A549 (cell line): ENCODE measurements around the gene SMIM27. TPM values are rescaled to one million over a fixed set of nuclear protein-coding genes. Genes with fewer than 3 reads are reported as not detected.
A peak's percentile ranks its signal among the peaks of the same experiment; 100 is the strongest.

Experiments used
- ATAC-seq, 2 experiments: fragments of 200-7000 bp in 1 of 2; fragments of >200 bp in 1 of 2; cut with Nextera tagmentation in 1 of 2; cut with Tn5 transposase in 1 of 2; 3 replicates each; pipeline versions ENCODE4 v1.8.0 to v1.9.1; 2018 to 2020; ENCODE audit warnings: mild to moderate bottlenecking in 1 of 2, moderate library complexity in 1 of 2
- CTCF ChIA-PET: fragments of 300-600 bp; sonication (Branson Sonifier 250); formaldehyde crosslinking; extraction: SDS; loops from one replicate; lab custom pipeline; 2021; ENCODE audit warnings: antibody characterized with exemption, inconsistent platforms; lab: Yijun Ruan, JAX
- POLR2A ChIA-PET: fragments of 350-600 bp; formaldehyde crosslinking; extraction: SDS; loops from one replicate; lab custom pipeline; 2021; ENCODE audit warnings: antibody characterized with exemption, inconsistent platforms; lab: Yijun Ruan, JAX
- DNase-seq, 2 experiments: peaks; one replicate each; pipeline versions ENCODE4 v3.0.0 to v3.0.0-alpha.2; 2011 to 2016; ENCODE audit warnings: low read depth in 1 of 2, low spot score in 1 of 2
- FAIRE-seq: peaks from 2 replicates; lab custom pipeline; 2011; peaks lifted over from hg19 to GRCh38; lab: Jason Lieb, UNC
- H3K27ac ChIP-seq, 2 experiments: fragments of >200 bp; sonication (Bioruptor Twin); formaldehyde crosslinking; 3 replicates each; pipeline ENCODE4 v1.5.1; 2016 to 2017
- H3K4me1 ChIP-seq: fragments of >200 bp; sonication (Bioruptor Twin); formaldehyde crosslinking; 3 replicates; pipeline ENCODE4 v1.6.1; 2016
- H3K4me2 ChIP-seq: fragments of >200 bp; sonication (Bioruptor Twin); formaldehyde crosslinking; 3 replicates; pipeline ENCODE4 v1.6.1; 2016
- H3K4me3 ChIP-seq: fragments of >200 bp; sonication (Bioruptor Twin); formaldehyde crosslinking; 3 replicates; pipeline ENCODE4 v1.5.1; 2016
- H3K9me3 ChIP-seq: fragments of >200 bp; sonication (Bioruptor Twin); formaldehyde crosslinking; 3 replicates; pipeline ENCODE4 v1.6.1; 2016
- CBX2 ChIP-seq: fragments of 200-600 bp; sonication (generic); IDR thresholded peaks from 2 replicates; pipeline ENCODE4 v1.6.1; 2016; ENCODE audit warnings: low read depth, mild to moderate bottlenecking, borderline replicate concordance
- CBX8 ChIP-seq: fragments of 200-600 bp; sonication (generic); IDR thresholded peaks from 2 replicates; pipeline ENCODE4 v1.6.1; 2016
- CEBPB ChIP-seq, 2 experiments: fragments of >200 bp in 1 of 2; sonication (Bioruptor Twin) in 1 of 2; formaldehyde crosslinking in 1 of 2; IDR thresholded peaks; 2 replicates each; pipeline ENCODE4 v1.6.1; 2012 to 2016
- CHD2 ChIP-seq: fragments of 150-350 bp; IDR thresholded peaks from 2 replicates; pipeline ENCODE4 v1.6.1; 2014; ENCODE audit warnings: low read length; ENCODE audit not compliant: partially characterized antibody
- E2F6 ChIP-seq: IDR thresholded peaks from 2 replicates; pipeline ENCODE4 v1.6.1; 2012; ENCODE audit warnings: low read depth, borderline replicate concordance
- EHF ChIP-seq: fragments of 250-450 bp; sonication (Bioruptor Pico); IDR thresholded peaks from 2 replicates; pipeline ENCODE4 v1.5.0; 2020; ENCODE audit warnings: mild to moderate bottlenecking
- ESRRA ChIP-seq: fragments of 150-350 bp; IDR thresholded peaks from 2 replicates; pipeline ENCODE4 v1.6.1; 2014; ENCODE audit warnings: mild to moderate bottlenecking, low read length, borderline replicate concordance
- HES2 ChIP-seq: fragments of >200 bp; sonication (Bioruptor Twin); formaldehyde crosslinking; IDR thresholded peaks from 2 replicates; pipeline ENCODE4 v1.6.1; 2016
- HOXB13 ChIP-seq: fragments of 250-450 bp; sonication (Bioruptor Pico); IDR thresholded peaks from 2 replicates; pipeline ENCODE4 v1.5.0; 2020; ENCODE audit warnings: low read depth, mild to moderate bottlenecking, moderate library complexity
- HOXB5 ChIP-seq: fragments of 250-450 bp; sonication (Bioruptor Pico); IDR thresholded peaks from 2 replicates; pipeline ENCODE4 v1.5.0; 2020; ENCODE audit warnings: mild to moderate bottlenecking, moderate library complexity
- JUN ChIP-seq, 2 experiments: fragments of >200 bp; sonication (Bioruptor Twin); formaldehyde crosslinking; IDR thresholded peaks; 2 replicates in 1 of 2; 3 replicates in 1 of 2; pipeline ENCODE4 v1.6.1; 2016 to 2017
- JUNB ChIP-seq: fragments of >200 bp; sonication (Bioruptor Twin); formaldehyde crosslinking; IDR thresholded peaks from 2 replicates; pipeline ENCODE4 v1.6.1; 2016
- MAFK ChIP-seq: fragments of 450-650 bp; IDR thresholded peaks from 2 replicates; pipeline ENCODE4 v1.6.1; 2014; ENCODE audit not compliant: partially characterized antibody
- MAX ChIP-seq: IDR thresholded peaks from 2 replicates; pipeline ENCODE4 v1.6.1; 2012
- MAZ ChIP-seq: fragments of 150-350 bp; IDR thresholded peaks from 2 replicates; pipeline ENCODE4 v1.6.1; 2014; ENCODE audit warnings: antibody characterized with exemption, low read depth, low read length, borderline replicate concordance
- NFE2L2 ChIP-seq: fragments of 150-350 bp; conservative IDR thresholded peaks from 2 replicates; pipeline ENCODE4 v1.6.1; 2014; ENCODE audit warnings: low read length
- NPAS2 ChIP-seq: fragments of 250-450 bp; sonication (Bioruptor Pico); IDR thresholded peaks from 2 replicates; pipeline ENCODE4 v1.8.0; 2022; ENCODE audit warnings: mild to moderate bottlenecking, moderate library complexity, borderline replicate concordance
- RAD21 ChIP-seq, 2 experiments: fragments of >200 bp in 1 of 2; sonication (Bioruptor Twin) in 1 of 2; formaldehyde crosslinking in 1 of 2; IDR thresholded peaks in 1 of 2; conservative IDR thresholded peaks in 1 of 2; 2 replicates in 1 of 2; 3 replicates in 1 of 2; pipeline ENCODE4 v1.6.1; 2012 to 2018; ENCODE audit warnings: inconsistent platforms in 1 of 2
- RCOR1 ChIP-seq: fragments of 150-350 bp; IDR thresholded peaks from 2 replicates; pipeline ENCODE4 v1.6.1; 2014; ENCODE audit warnings: antibody characterized with exemption, low read length, low read depth
- RNF2 ChIP-seq: fragments of 200-600 bp; sonication (generic); IDR thresholded peaks from 2 replicates; pipeline ENCODE4 v1.6.1; 2016; ENCODE audit warnings: low read depth, mild to moderate bottlenecking, antibody characterized with exemption, moderate library complexity, borderline replicate concordance
- SMC3 ChIP-seq: fragments of >200 bp; sonication (Bioruptor Twin); formaldehyde crosslinking; IDR thresholded peaks from 3 replicates; pipeline ENCODE4 v1.6.1; 2018; ENCODE audit warnings: inconsistent platforms
- TP53 ChIP-seq: fragments of 250-450 bp; sonication (Bioruptor Pico); IDR thresholded peaks from 2 replicates; pipeline ENCODE4 v1.5.0; 2021; ENCODE audit warnings: mild to moderate bottlenecking, moderate library complexity
- ZC3H11A ChIP-seq: fragments of 450-650 bp; IDR thresholded peaks from 2 replicates; pipeline ENCODE4 v1.6.1; 2014; ENCODE audit warnings: antibody characterized with exemption, mild to moderate bottlenecking
- WGBS: methylation state at CpG from one replicate; pipeline ENCODE4 v1.1.6; 2017; ENCODE audit errors: missing lambda C conversion rate; 5-methylcytosine and 5-hydroxymethylcytosine counted together
- polyA plus RNA-seq, 4 experiments: library from polyadenylated mRNA; depleted of rRNA in 3 of 4; stranded (reverse); fragments of >200 nt; fragmentation: RNase III in 1 of 4; extraction: RNeasy Plus Mini Kit Qiagen cat#74134 plus additional on column Dnase treatment in 1 of 4; gene quantifications; 2 replicates in 3 of 4; 3 replicates in 1 of 4; pipeline ENCODE4 v1.2.3, GENCODE V29; 2011 to 2017

SMIM27 gene
- polyA plus RNA-seq, 2 of the 4 experiments (the other 2 are of a cell fraction), result 12.4 to 21.1 TPM

- POLR2A ChIA-PET, result interaction anchor here (0.6 to 2.6 kb wide), 7 partner anchors 21 to 474 kb away, joined by 3 to 14 read pairs (median 5); partner anchors contain the start of genes ACO1, DNAJA1, NDUFB6 and RIGI
- H3K27ac ChIP-seq, result peak overlapping the region; percentile 94 to 96
- 1% methylated on average over 32 of the region's 36 CpGs for WGBS
- no peak for FAIRE-seq
- H3K9me3 ChIP-seq, result no peaks in the 10 kb centered on the region
- peak; percentile 49 to 50 for ATAC-seq
- H3K4me1 ChIP-seq, result peaks cover 17% of the 10 kb centered on the region
- peak; percentile 32 to 64 for DNase-seq
- TF ChIP-seq SMC3 (no peak), NPAS2 (CRISPR knock-in tag) (no peak), JUN (IDR thresholded peaks at IDR 0.05) (peak in 1 of 2 experiments; percentile 13; a peak in 1 of 5 replicates), MAX (peak; percentile 55; the same call in 1 of the 2 replicates), ESRRA (no peak), E2F6 (peak; percentile 8; the same call in 1 of the 2 replicates), RCOR1 (no peak), EHF (CRISPR knock-in tag) (no peak)
- TF ChIP-seq, all 56 proteins: peak for 3
- CTCF ChIA-PET, result interaction anchor here (0.6 to 9.3 kb wide), 12 partner anchors 12 to 436 kb away, joined by 3 to 91 read pairs (median 6); partner anchors contain the start of gene NDUFB6
- peak overlapping the region; percentile 83 for H3K4me2 ChIP-seq
- peak overlapping the region; percentile 62 for H3K4me3 ChIP-seq
Observed at GRCh38 chr9:32551276-32552051, 663 bp upstream of the SMIM27 start.

DNA sequence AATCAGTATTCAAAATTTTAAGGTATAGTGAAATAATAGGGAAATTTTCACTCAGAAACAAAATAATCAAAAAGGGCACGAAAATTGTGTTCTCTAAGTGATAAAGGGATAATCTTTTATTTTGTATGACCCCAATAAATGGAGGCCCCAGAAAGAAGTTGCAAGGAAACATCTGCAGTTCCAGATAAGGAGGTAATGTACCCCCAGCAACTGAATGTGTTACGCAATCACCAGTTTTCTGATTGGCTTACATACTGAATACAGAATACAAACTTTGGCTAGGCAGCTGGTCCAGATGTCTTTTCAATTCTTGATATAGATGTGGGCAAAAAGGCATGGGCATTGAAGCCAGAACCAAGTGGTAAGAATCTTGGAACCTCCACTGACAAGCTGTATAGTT lies 2.0 kb downstream of the SMIM27 start:
- 86% methylated on average over 2 of the region's 2 CpGs for WGBS
- DNase-seq, result no peak
- CTCF ChIA-PET, result interaction anchor here (1.0 to 4.1 kb wide), 7 partner anchors 13 to 175 kb away, joined by 3 to 35 read pairs (median 5); partner anchors contain the start of gene RIGI
- Histone ChIP-seq H3K4me3 (no peak overlapping the region), H3K27ac (no peak overlapping the region), H3K9me3 (no peaks in the 10 kb centered on the region), H3K4me1 (peaks cover 17% of the 10 kb centered on the region), H3K4me2 (no peak overlapping the region)
- POLR2A ChIA-PET, result interaction anchor here (1.4 kb wide), 1 partner anchor 18 kb away, joined by 5 read pairs; no protein-coding TSS in a partner anchor
- no peak for ATAC-seq
- TF ChIP-seq RNF2 (no peak), CEBPB (IDR thresholded peaks at IDR 0.05) (peak; percentile 87 to 91), HOXB5 (CRISPR knock-in tag) (no peak), NFE2L2 (no peak), CBX2 (no peak), NPAS2 (CRISPR knock-in tag) (no peak)
- FAIRE-seq, result no peak

DNA sequence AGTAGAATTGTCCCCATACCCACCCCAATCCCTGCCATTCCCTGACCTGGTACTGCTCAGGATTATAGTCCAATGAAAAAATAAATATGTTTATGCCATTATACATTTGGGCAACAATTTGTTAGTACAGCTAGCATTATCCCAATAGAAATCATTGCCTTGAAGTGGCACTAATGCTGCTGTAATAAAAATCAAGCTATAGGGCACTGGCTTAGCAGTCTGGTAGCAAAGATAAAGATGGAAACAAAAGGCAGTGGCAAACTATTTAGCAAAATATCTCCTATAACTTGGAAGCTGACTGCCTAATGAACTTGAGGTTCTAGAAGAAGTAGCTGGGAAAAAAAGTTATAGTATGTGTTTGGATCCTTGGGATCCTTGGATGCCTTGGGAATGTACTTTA lies 2.5 kb downstream of the SMIM27 start:
- FAIRE-seq (no peak), ATAC-seq (no peak), DNase-seq (no peak)
- TF ChIP-seq HOXB13 (CRISPR knock-in tag) (no peak), JUNB (no peak), CBX2 (no peak), RAD21 (conservative IDR thresholded peaks at IDR 0.05 in 1 of 2, IDR thresholded peaks at IDR 0.05 in 1 of 2) (no peak), CBX8 (no peak), MAFK (no peak), TP53 (no peak), HES2 (no peak), CHD2 (no peak), ZC3H11A (no peak), ESRRA (no peak), MAZ (no peak)
- peaks cover 12% of the 10 kb centered on the region for H3K4me1 ChIP-seq
- H3K27ac ChIP-seq, result no peak overlapping the region
- ChIA-PET POLR2A (interaction anchor here (0.7 kb wide), 1 partner anchor 170 kb away, joined by 3 read pairs; the partner anchor contains the start of gene ACO1), CTCF (interaction anchor here (0.8 to 4.1 kb wide), 8 partner anchors 13 to 175 kb away, joined by 3 to 35 read pairs (median 5); partner anchors contain the start of gene RIGI)
- no peak overlapping the region for H3K4me2 ChIP-seq
- no peak overlapping the region for H3K4me3 ChIP-seq
- no peaks in the 10 kb centered on the region for H3K9me3 ChIP-seq
